Mesenchymal stem cell (in vitro differentiated cells and primary cell): ENCODE data around the gene NRG3.

ENCODE experiments used
- DNase-seq: peaks from one replicate; pipeline ENCODE4 v3.0.0-alpha.2; 2013
- H2AFZ ChIP-seq: one replicate; pipeline ENCODE4 v1.6.1; 2013; ENCODE audit warnings: low read depth, mild to moderate bottlenecking, control low read depth, inconsistent platforms, low read length, moderate library complexity
- H2AK5ac ChIP-seq: 2 replicates; pipeline ENCODE4 v1.6.1; 2013; ENCODE audit warnings: low read length, moderate library complexity, mild to moderate bottlenecking, inconsistent platforms; ENCODE audit not compliant: severe bottlenecking
- H2BK120ac ChIP-seq: one replicate; pipeline ENCODE4 v1.6.1; 2013; ENCODE audit warnings: low read depth, mild to moderate bottlenecking, inconsistent platforms, low read length, moderate library complexity
- H2BK12ac ChIP-seq, 2 experiments: one replicate each; pipeline ENCODE4 v1.6.1; 2013; ENCODE audit warnings: inconsistent platforms in 2 of 2, low read length in 2 of 2, mild to moderate bottlenecking in 2 of 2, moderate library complexity in 2 of 2, control low read depth in 1 of 2
- H2BK15ac ChIP-seq: one replicate; pipeline ENCODE4 v1.6.1; 2013; ENCODE audit warnings: mild to moderate bottlenecking, low read depth, inconsistent platforms; ENCODE audit not compliant: poor library complexity, severe bottlenecking
- H2BK5ac ChIP-seq: 2 replicates; pipeline ENCODE4 v1.6.1; 2013; ENCODE audit warnings: low read depth, mild to moderate bottlenecking, low read length, control low read depth, inconsistent platforms; ENCODE audit not compliant: poor library complexity, severe bottlenecking
- H3K14ac ChIP-seq, 2 experiments: one replicate each; pipeline ENCODE4 v1.6.1; 2013; ENCODE audit warnings: inconsistent platforms in 2 of 2, low read length in 2 of 2, control low read depth in 1 of 2, mild to moderate bottlenecking in 1 of 2, moderate library complexity in 1 of 2
- H3K18ac ChIP-seq, 2 experiments: one replicate each; pipeline ENCODE4 v1.6.1; 2013; ENCODE audit warnings: inconsistent platforms in 2 of 2, low read length in 2 of 2, control low read depth in 1 of 2, low read depth in 1 of 2, mild to moderate bottlenecking in 1 of 2
- H3K23ac ChIP-seq, 2 experiments: one replicate each; pipeline ENCODE4 v1.6.1; 2013; ENCODE audit warnings: inconsistent platforms in 2 of 2, low read length in 2 of 2, mild to moderate bottlenecking in 2 of 2, moderate library complexity in 2 of 2, control low read depth in 1 of 2
- H3K27ac ChIP-seq: 2 replicates; pipeline ENCODE4 v1.5.1; 2013; ENCODE audit warnings: mild to moderate bottlenecking, moderate library complexity, low read length, control low read depth, inconsistent platforms; ENCODE audit not compliant: poor library complexity, severe bottlenecking
- H3K27me3 ChIP-seq, 2 experiments: 2 replicates each; pipeline versions ENCODE4 v1.6.1 to v1.7.0; 2013; ENCODE audit warnings: low read length in 2 of 2, mild to moderate bottlenecking in 2 of 2, moderate library complexity in 2 of 2, control low read depth in 1 of 2, inconsistent platforms in 1 of 2; ENCODE audit not compliant: control insufficient read depth in 1 of 2, insufficient read depth in 1 of 2
- H3K36me3 ChIP-seq, 2 experiments: 2 replicates each; pipeline versions ENCODE4 v1.6.1 to v1.7.0; 2013; ENCODE audit warnings: low read length in 2 of 2, control low read depth in 1 of 2, inconsistent platforms in 1 of 2, low read depth in 1 of 2, mild to moderate bottlenecking in 1 of 2; ENCODE audit not compliant: insufficient read depth in 2 of 2, control insufficient read depth in 1 of 2
- H3K4ac ChIP-seq, 2 experiments: one replicate each; pipeline ENCODE4 v1.6.1; 2013; ENCODE audit warnings: inconsistent platforms in 2 of 2, low read length in 2 of 2, mild to moderate bottlenecking in 2 of 2, moderate library complexity in 2 of 2, control low read depth in 1 of 2, low read depth in 1 of 2
- H3K4me1 ChIP-seq: 2 replicates; pipeline ENCODE4 v1.6.1; 2013; ENCODE audit warnings: low read depth, low read length, control low read depth; ENCODE audit not compliant: control insufficient read depth, insufficient read depth
- H3K4me2 ChIP-seq: 2 replicates; pipeline ENCODE4 v1.6.1; 2013; ENCODE audit warnings: low read length, mild to moderate bottlenecking, inconsistent platforms; ENCODE audit not compliant: poor library complexity, severe bottlenecking
- H3K4me3 ChIP-seq, 2 experiments: 2 replicates each; pipeline versions ENCODE4 v1.5.1 to v1.7.0; 2013; ENCODE audit warnings: low read length in 2 of 2, mild to moderate bottlenecking in 2 of 2, control low read depth in 1 of 2, low read depth in 1 of 2; ENCODE audit not compliant: insufficient read depth in 1 of 2
- H3K79me1 ChIP-seq: replicated peaks from 2 replicates; pipeline ENCODE4 v1.6.1; 2013; ENCODE audit warnings: mild to moderate bottlenecking, control low read depth, low read length, inconsistent platforms; ENCODE audit not compliant: poor library complexity, severe bottlenecking
- H3K9ac ChIP-seq: 2 replicates; pipeline ENCODE4 v1.7.0; 2013; ENCODE audit warnings: mild to moderate bottlenecking, low read length, moderate library complexity
- H3K9me3 ChIP-seq: 2 replicates; pipeline ENCODE4 v1.7.0; 2013; ENCODE audit warnings: mild to moderate bottlenecking, low read length; ENCODE audit not compliant: control insufficient read depth
- H4K8ac ChIP-seq: one replicate; pipeline ENCODE4 v1.6.1; 2013; ENCODE audit warnings: inconsistent platforms, mild to moderate bottlenecking, low read length, moderate library complexity
- H4K91ac ChIP-seq: one replicate; pipeline ENCODE4 v1.6.1; 2013; ENCODE audit warnings: mild to moderate bottlenecking, low read length, inconsistent platforms
- WGBS: methylation state at CpG from one replicate; pipeline ENCODE4 v1.1.7; 2013; ENCODE audit warnings: mixed read lengths; 5-methylcytosine and 5-hydroxymethylcytosine counted together

The NRG3 gene

GRCh38 chr10:82249141-82249540, 374.1 kb downstream of the NRG3 start:
- Histone ChIP-seq H3K4me1 (no peaks in the 10 kb centered on the region), H3K23ac (no peak overlapping the region), H2BK15ac (no peak overlapping the region), H3K36me3 (no peaks in the 10 kb centered on the region), H3K27me3 (no peaks in the 10 kb centered on the region), H2AK5ac (no peak overlapping the region), H3K27ac (no peak overlapping the region), H2BK12ac (no peak overlapping the region), H4K91ac (no peak overlapping the region), H3K9ac (no peak overlapping the region), H3K18ac (no peak overlapping the region), H3K4ac (no peak overlapping the region), H3K79me1 (no peaks in the 10 kb centered on the region), H2BK120ac (no peak overlapping the region), H2BK5ac (no peak overlapping the region), H3K9me3 (no peaks in the 10 kb centered on the region), H3K14ac (no peak overlapping the region), H2AFZ (no peak overlapping the region), H3K4me2 (no peak overlapping the region), H3K4me3 (no peak overlapping the region), H4K8ac (no peak overlapping the region)
- WGBS: no CpG with 5 or more reads among the region's 1 CpG
- DNase-seq: no peak

DNA sequence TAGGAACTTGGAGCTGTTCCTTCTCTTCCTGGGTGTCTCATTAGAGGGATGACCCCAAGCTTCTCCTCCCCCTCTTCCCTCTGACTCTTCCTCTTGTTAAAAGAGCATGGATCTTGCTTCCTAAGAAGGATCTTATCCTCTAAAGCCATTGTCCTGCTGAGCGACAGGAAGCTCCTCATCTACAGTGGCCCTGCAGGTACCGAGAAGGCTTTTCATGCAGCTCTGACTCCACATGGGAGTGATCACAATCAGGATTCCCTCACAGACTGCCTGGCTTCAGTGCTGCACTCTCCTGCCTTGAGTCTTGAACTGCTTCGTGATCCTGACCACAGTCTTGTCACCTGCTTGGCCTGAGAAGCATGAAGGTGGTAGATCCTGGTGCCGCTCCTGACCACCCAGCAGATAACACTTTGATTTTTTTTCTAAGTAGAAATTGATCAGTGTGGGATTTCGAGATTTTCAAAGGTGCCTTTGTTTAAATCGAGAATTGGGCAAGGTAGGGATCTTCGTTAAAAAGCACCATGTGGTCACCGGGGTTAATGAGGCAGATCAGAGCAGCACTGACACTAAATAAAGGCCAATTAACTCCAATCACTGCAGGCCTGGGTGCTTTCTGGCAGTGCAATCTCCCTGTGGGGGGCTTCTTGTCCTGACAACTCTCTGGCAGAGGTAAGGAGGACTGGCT, 376.4 kb downstream of the NRG3 start:
- Histone ChIP-seq H2BK5ac (no peak overlapping the region), H3K27me3 (no peaks in the 10 kb centered on the region), H2AK5ac (no peak overlapping the region), H4K8ac (no peak overlapping the region), H3K9me3 (no peaks in the 10 kb centered on the region), H4K91ac (no peak overlapping the region), H3K14ac (peak overlapping the region in 1 of 2 experiments; percentile 7), H3K4me2 (no peak overlapping the region), H3K4me3 (no peak overlapping the region), H3K4me1 (no peaks in the 10 kb centered on the region), H2BK12ac (no peak overlapping the region), H3K27ac (no peak overlapping the region), H3K4ac (no peak overlapping the region), H3K18ac (no peak overlapping the region), H3K23ac (no peak overlapping the region), H3K9ac (no peak overlapping the region), H2BK15ac (no peak overlapping the region), H2BK120ac (no peak overlapping the region), H2AFZ (no peak overlapping the region), H3K79me1 (no peaks in the 10 kb centered on the region), H3K36me3 (no peaks in the 10 kb centered on the region)
- 62% methylated on average over 8 of the region's 8 CpGs for WGBS
- no peak for DNase-seq

- H2BK12ac ChIP-seq: no peak overlapping the region
- no CpG with 5 or more reads among the region's 1 CpG for WGBS
- no peak overlapping the region for H2BK15ac ChIP-seq
- no peak overlapping the region for H2BK120ac ChIP-seq
- H2BK5ac ChIP-seq: no peak overlapping the region
- no peak overlapping the region for H3K18ac ChIP-seq
- H3K79me1 ChIP-seq: no peaks in the 10 kb centered on the region
- no peak overlapping the region for H3K23ac ChIP-seq
- no peak overlapping the region for H4K91ac ChIP-seq
- no peaks in the 10 kb centered on the region for H3K9me3 ChIP-seq
- H3K27ac ChIP-seq: no peak overlapping the region
- no peak overlapping the region for H3K4ac ChIP-seq
- H3K27me3 ChIP-seq: no peaks in the 10 kb centered on the region
- no peak overlapping the region for H3K14ac ChIP-seq
- H3K4me2 ChIP-seq: no peak overlapping the region
- H3K4me3 ChIP-seq: no peak overlapping the region
- H4K8ac ChIP-seq: no peak overlapping the region
- H3K9ac ChIP-seq: no peak overlapping the region
- no peaks in the 10 kb centered on the region for H3K36me3 ChIP-seq
- no peak overlapping the region for H2AFZ ChIP-seq
- H2AK5ac ChIP-seq: no peak overlapping the region
- DNase-seq: no peak
- no peaks in the 10 kb centered on the region for H3K4me1 ChIP-seq
Observed at GRCh38 chr10:82252081-82252480, 377.1 kb downstream of the NRG3 start.

DNA sequence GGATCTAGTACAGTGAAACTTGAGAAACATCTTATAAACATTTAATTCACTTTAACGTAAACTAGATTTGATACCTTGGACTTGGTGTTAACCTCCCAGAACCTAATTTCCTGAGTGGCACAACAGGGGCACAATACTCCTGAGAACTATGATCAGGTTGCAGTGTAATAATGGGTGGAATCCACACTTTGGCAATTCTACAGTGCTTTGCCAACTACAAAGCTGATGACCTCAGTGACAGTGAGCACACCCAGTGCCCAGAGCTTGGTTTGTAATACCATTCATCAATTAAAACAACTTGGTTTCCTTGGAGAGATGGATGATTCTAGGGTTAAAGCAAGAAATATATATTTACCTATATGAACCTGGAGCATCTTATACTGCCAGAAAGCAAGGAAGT, 379.2 kb downstream of the NRG3 start:
- Histone ChIP-seq H4K8ac (no peak overlapping the region), H3K27ac (no peak overlapping the region), H3K4ac (no peak overlapping the region), H3K27me3 (no peaks in the 10 kb centered on the region), H2BK5ac (no peak overlapping the region), H2BK12ac (no peak overlapping the region), H2AK5ac (no peak overlapping the region), H3K9ac (no peak overlapping the region), H3K14ac (no peak overlapping the region), H3K4me1 (no peaks in the 10 kb centered on the region), H3K79me1 (no peaks in the 10 kb centered on the region), H3K9me3 (no peaks in the 10 kb centered on the region), H2AFZ (no peak overlapping the region), H4K91ac (no peak overlapping the region), H3K23ac (no peak overlapping the region), H3K4me2 (no peak overlapping the region), H3K4me3 (no peak overlapping the region), H2BK120ac (no peak overlapping the region), H3K18ac (no peak overlapping the region), H3K36me3 (no peaks in the 10 kb centered on the region), H2BK15ac (no peak overlapping the region)
- 100% methylated on average over 1 of the region's 1 CpG for WGBS
- no peak for DNase-seq
